Endometrial microvascular endothelial cells (primary cell): Measurements from ENCODE around the gene RAB39A. TPM values are rescaled to one million over a fixed set of nuclear protein-coding genes. Genes with fewer than 3 reads are reported as not detected.

ENCODE experiments used
- in situ Hi-C: cut with HindIII; loops from 2 replicates; pipeline ENCODE4 v1.10.0; 2017; ENCODE audit warnings: low sequenced_read_pairs, low pct_unique_long_range_greater_than_20kb; ENCODE audit errors: inconsistent ontology term
- total RNA-seq: library from RNA; depleted of rRNA; stranded (reverse); fragments of >200 nt; gene quantifications from one replicate; pipeline ENCODE4 v1.2.3, GENCODE V29; 2015; ENCODE audit errors: inconsistent ontology term

RAB39A gene
- total RNA-seq, 1 donor from 2014 or later: not detected

GRCh38 chr11:107956543-107956942 lies 28.3 kb downstream of the RAB39A start:
- in situ Hi-C loops: no loop called here

GRCh38 chr11:107957109-107957588 lies 28.9 kb downstream of the RAB39A start:
- in situ Hi-C loops: no loop called here

- in situ Hi-C loops: no loop called here
These were observed 33.2 kb downstream of the RAB39A start for GRCh38 chr11:107961480-107961879.

- in situ Hi-C loops: no loop called here
These were observed 33.9 kb downstream of the RAB39A start for GRCh38 chr11:107962181-107962580.

GRCh38 chr11:107963091-107963490 lies 34.8 kb downstream of the RAB39A start:
- in situ Hi-C loops: no loop called here

GRCh38 chr11:107969219-107969618 lies 41.0 kb downstream of the RAB39A start:
- in situ Hi-C loops: no loop called here

GRCh38 chr11:107970049-107970448 lies 41.8 kb downstream of the RAB39A start:
- in situ Hi-C loops: no loop called here

- in situ Hi-C loops: no loop called here
These were observed 45.4 kb downstream of the RAB39A start for GRCh38 chr11:107973641-107974040.

- in situ Hi-C loops: no loop called here
These were observed 60.3 kb downstream of the RAB39A start for GRCh38 chr11:107988397-107989158.

GRCh38 chr11:107991868-107992414 lies 63.7 kb downstream of the RAB39A start:
- in situ Hi-C loops: no loop called here

GRCh38 chr11:107996006-107996776 lies 67.9 kb downstream of the RAB39A start:
- in situ Hi-C loops: no loop called here

- in situ Hi-C loops: no loop called here
These were observed 70.5 kb downstream of the RAB39A start for GRCh38 chr11:107998761-107999160.

GRCh38 chr11:107999759-108000455 lies 71.7 kb downstream of the RAB39A start:
- in situ Hi-C loops: no loop called here

- in situ Hi-C loops: no loop called here
These were observed 74.2 kb downstream of the RAB39A start for GRCh38 chr11:108002476-108002875.

GRCh38 chr11:108003623-108004022 lies 75.4 kb downstream of the RAB39A start:
- in situ Hi-C loops: no loop called here

GRCh38 chr11:108007819-108008218 lies 79.6 kb downstream of the RAB39A start:
- in situ Hi-C loops: no loop called here

GRCh38 chr11:108008656-108009496 lies 80.6 kb downstream of the RAB39A start, which contains the start of gene CUL5:
CUL5 (plus strand) TSS chr11:108008898; CDS start chr11:108009349, 451 bp downstream.
- in situ Hi-C loops: no loop called here
